GM19324 (cell line): ENCODE data around the gene SH2B2.

ENCODE experiments used
- ATAC-seq: cut with Tn5 transposase; IDR thresholded peaks from one replicate; pipeline ENCODE4 v1.9.1; 2021; ENCODE audit warnings: mild to moderate bottlenecking, moderate library complexity; ENCODE audit not compliant: unreplicated experiment, low FRiP score

Gene SH2B2

GRCh38 chr7:102286237-102287110 is at the start of gene SH2B2:
TSS of gene SH2B2 (plus strand) at chr7:102286868. CDS start at chr7:102300551, 13,683 bp downstream.
- ATAC-seq, result peak; percentile 36

GRCh38 chr7:102239206-102239820 is 47.4 kb upstream of the SH2B2 start:
- no peak for ATAC-seq

GRCh38 chr7:102241431-102241830 is 45.2 kb upstream of the SH2B2 start:
- ATAC-seq, result no peak

GRCh38 chr7:102244601-102245000 is 42.1 kb upstream of the SH2B2 start:
- ATAC-seq, result no peak

GRCh38 chr7:102248081-102248455 is 38.6 kb upstream of the SH2B2 start:
- no peak for ATAC-seq

GRCh38 chr7:102248456-102249395 is 37.9 kb upstream of the SH2B2 start:
- no peak for ATAC-seq

- ATAC-seq, result no peak
Observed at GRCh38 chr7:102251531-102252365, 34.9 kb upstream of the SH2B2 start.

GRCh38 chr7:102252366-102252982 is 34.2 kb upstream of the SH2B2 start:
- ATAC-seq, result no peak

- ATAC-seq, result no peak
Observed at GRCh38 chr7:102253066-102253972, 33.3 kb upstream of the SH2B2 start.

- no peak for ATAC-seq
Observed at GRCh38 chr7:102253973-102254370, 32.7 kb upstream of the SH2B2 start.

- no peak for ATAC-seq
Observed at GRCh38 chr7:102254521-102254920, 32.1 kb upstream of the SH2B2 start.

GRCh38 chr7:102255501-102255900 is 31.2 kb upstream of the SH2B2 start:
- ATAC-seq, result no peak

GRCh38 chr7:102255916-102256315 is 30.8 kb upstream of the SH2B2 start:
- no peak for ATAC-seq

GRCh38 chr7:102258073-102258748 is 28.5 kb upstream of the SH2B2 start:
- no peak for ATAC-seq

GRCh38 chr7:102258749-102259107 is 27.9 kb upstream of the SH2B2 start:
- ATAC-seq, result no peak

GRCh38 chr7:102260856-102261255 is 25.8 kb upstream of the SH2B2 start:
- ATAC-seq, result no peak

- no peak for ATAC-seq
Observed at GRCh38 chr7:102261451-102261850, 25.2 kb upstream of the SH2B2 start.

- no peak for ATAC-seq
Observed at GRCh38 chr7:102262546-102262945, 24.1 kb upstream of the SH2B2 start.
